IMR-90 (cell line): ENCODE data around the gene ZNF232. TPM values are rescaled to one million over a fixed set of nuclear protein-coding genes. Genes with fewer than 3 reads are reported as not detected.

ENCODE experiments used
- ATAC-seq: fragments of 200-7000 bp; cut with Tn5 transposase; 2 replicates; pipeline ENCODE4 v1.9.1; 2020; ENCODE audit warnings: low read depth, mild to moderate bottlenecking, moderate library complexity
- BruUV-seq: library from RNA; stranded (reverse); fragments of 400-500 nt; replicated peaks from 2 replicates; lab custom pipeline; 2021; lab: Mats Ljungman, UMichigan
- CTCF ChIA-PET: fragments of 300-600 bp; formaldehyde crosslinking; extraction: SDS; loops from one replicate; lab custom pipeline; 2021; ENCODE audit warnings: antibody characterized with exemption; lab: Yijun Ruan, JAX
- POLR2A ChIA-PET: fragments of 300-600 bp; sonication (Branson Sonifier 250); formaldehyde crosslinking; loops from one replicate; lab custom pipeline; 2022; ENCODE audit warnings: antibody characterized with exemption; ENCODE audit not compliant: unreplicated experiment; lab: Charles Lee
- DNase-seq: peaks from one replicate; pipeline ENCODE4 v3.0.0; 2013
- H2AFZ ChIP-seq: replicated peaks from 2 replicates; pipeline ENCODE3; 2013; ENCODE audit warnings: low read length, mild to moderate bottlenecking; ENCODE audit not compliant: poor library complexity
- H2AK5ac ChIP-seq: 2 replicates; pipeline ENCODE4 v1.6.1; 2013; ENCODE audit warnings: low read depth, low read length, inconsistent platforms
- H2AK9ac ChIP-seq: replicated peaks from 2 replicates; pipeline ENCODE3; 2013; ENCODE audit warnings: mild to moderate bottlenecking, low read depth, low read length, moderate library complexity; ENCODE audit not compliant: poor library complexity
- H2BK120ac ChIP-seq: 2 replicates; pipeline ENCODE4 v1.6.1; 2013; ENCODE audit warnings: low read depth, low read length, inconsistent platforms
- H2BK15ac ChIP-seq: 3 replicates; pipeline ENCODE4 v1.6.1; 2013; ENCODE audit warnings: low read depth, low read length, inconsistent platforms
- H2BK20ac ChIP-seq: 2 replicates; pipeline ENCODE4 v1.6.1; 2013; ENCODE audit warnings: low read depth, mild to moderate bottlenecking, inconsistent platforms, low read length, moderate library complexity
- H2BK5ac ChIP-seq: 2 replicates; pipeline ENCODE4 v1.6.1; 2013; ENCODE audit warnings: mild to moderate bottlenecking, low read depth, low read length, inconsistent platforms; ENCODE audit not compliant: poor library complexity, severe bottlenecking
- H3K14ac ChIP-seq: replicated peaks from 2 replicates; pipeline ENCODE4 v1.6.1; 2013; ENCODE audit warnings: low read depth, low read length, inconsistent platforms
- H3K18ac ChIP-seq: 2 replicates; pipeline ENCODE4 v1.6.1; 2013; ENCODE audit warnings: low read depth, low read length, control low read depth
- H3K23ac ChIP-seq: 2 replicates; pipeline ENCODE4 v1.6.1; 2013; ENCODE audit warnings: low read depth, low read length, inconsistent platforms
- H3K27ac ChIP-seq: 2 replicates; pipeline ENCODE4 v1.5.1; 2013; ENCODE audit warnings: mild to moderate bottlenecking, control low read depth, low read length; ENCODE audit not compliant: insufficient read depth
- H3K27me3 ChIP-seq: 2 replicates; pipeline ENCODE4 v1.6.1; 2013; ENCODE audit warnings: low read length; ENCODE audit not compliant: control insufficient read depth, insufficient read depth
- H3K36me3 ChIP-seq: 2 replicates; pipeline ENCODE4 v1.6.1; 2013; ENCODE audit warnings: low read length, mixed read lengths; ENCODE audit not compliant: control insufficient read depth, insufficient read depth
- H3K4ac ChIP-seq: 2 replicates; pipeline ENCODE4 v1.6.1; 2013; ENCODE audit warnings: low read depth, low read length, inconsistent platforms
- H3K4me1 ChIP-seq: 2 replicates; pipeline ENCODE4 v1.6.1; 2013; ENCODE audit warnings: low read length, mixed read lengths; ENCODE audit not compliant: control insufficient read depth, insufficient read depth
- H3K4me2 ChIP-seq: 2 replicates; pipeline ENCODE4 v1.6.1; 2013; ENCODE audit warnings: low read depth, mild to moderate bottlenecking, control low read depth, low read length, moderate library complexity
- H3K4me3 ChIP-seq: 2 replicates; pipeline ENCODE4 v1.5.1; 2013; ENCODE audit warnings: low read depth, mild to moderate bottlenecking, control low read depth, low read length, moderate library complexity; ENCODE audit not compliant: insufficient read depth
- H3K56ac ChIP-seq: 2 replicates; pipeline ENCODE4 v1.6.1; 2013; ENCODE audit warnings: low read length, inconsistent platforms; ENCODE audit not compliant: insufficient read depth; ENCODE audit errors: extremely low read depth
- H3K79me1 ChIP-seq, 2 experiments: 2 replicates each; pipeline ENCODE4 v1.6.1; 2013; ENCODE audit warnings: low read length in 2 of 2, inconsistent platforms in 1 of 2, low read depth in 1 of 2
- H3K9ac ChIP-seq: 2 replicates; pipeline ENCODE4 v1.6.1; 2013; ENCODE audit warnings: low read depth, low read length, control low read depth
- H3K9me1 ChIP-seq: 2 replicates; pipeline ENCODE4 v1.6.1; 2013; ENCODE audit warnings: low read length, inconsistent platforms; ENCODE audit not compliant: insufficient read depth
- H3K9me3 ChIP-seq: 2 replicates; pipeline ENCODE4 v1.6.1; 2013; ENCODE audit warnings: low read length; ENCODE audit not compliant: control insufficient read depth, insufficient read depth
- H4K20me1 ChIP-seq: 2 replicates; pipeline ENCODE4 v1.6.1; 2013; ENCODE audit warnings: low read length, inconsistent platforms; ENCODE audit not compliant: insufficient read depth
- H4K5ac ChIP-seq: 2 replicates; pipeline ENCODE4 v1.6.1; 2013; ENCODE audit warnings: mild to moderate bottlenecking, low read depth, low read length, control low read depth
- H4K8ac ChIP-seq, 2 experiments: 2 replicates each; pipeline ENCODE4 v1.6.1; 2013; ENCODE audit warnings: low read depth in 2 of 2, low read length in 2 of 2, control low read depth in 1 of 2, inconsistent platforms in 1 of 2
- H4K91ac ChIP-seq: 2 replicates; pipeline ENCODE4 v1.6.1; 2013; ENCODE audit warnings: low read depth, low read length, inconsistent platforms; ENCODE audit not compliant: insufficient read depth
- BHLHE40 ChIP-seq: fragments of 150-350 bp; IDR thresholded peaks from 2 replicates; pipeline ENCODE4 v1.6.1; 2016; ENCODE audit warnings: mild to moderate bottlenecking, low read depth, low read length
- CEBPB ChIP-seq: IDR thresholded peaks from 2 replicates; pipeline ENCODE4 v1.6.1; 2012; ENCODE audit warnings: low read depth, low read length, improper control_type of control experiment
- CHD1 ChIP-seq: IDR thresholded peaks from 2 replicates; pipeline ENCODE4 v1.6.1; 2012; ENCODE audit warnings: low read depth, low read length, improper control_type of control experiment
- FOS ChIP-seq: fragments of 150-350 bp; IDR thresholded peaks from 2 replicates; pipeline ENCODE4 v1.6.1; 2016; ENCODE audit warnings: low read depth, low read length
- MAFK ChIP-seq: IDR thresholded peaks from 2 replicates; pipeline ENCODE4 v1.6.1; 2012; ENCODE audit warnings: low read depth, low read length, improper control_type of control experiment
- MAZ ChIP-seq: IDR thresholded peaks from 2 replicates; pipeline ENCODE4 v1.6.1; 2012; ENCODE audit warnings: low read depth, mild to moderate bottlenecking, low read length, improper control_type of control experiment, moderate library complexity, borderline replicate concordance
- MXI1 ChIP-seq: IDR thresholded peaks from 2 replicates; pipeline ENCODE4 v1.6.1; 2012; ENCODE audit warnings: low read depth, mild to moderate bottlenecking, low read length, moderate library complexity, borderline replicate concordance
- NFE2L2 ChIP-seq: fragments of 150-350 bp; IDR thresholded peaks from 2 replicates; pipeline ENCODE4 v1.6.1; 2016; ENCODE audit warnings: low read depth, mild to moderate bottlenecking, low read length
- POLR2A ChIP-seq: IDR thresholded peaks from 2 replicates; pipeline ENCODE4 v1.6.1; 2012; ENCODE audit warnings: mild to moderate bottlenecking, low read depth, low read length
- RAD21 ChIP-seq: IDR thresholded peaks from 2 replicates; pipeline ENCODE4 v1.6.1; 2012; ENCODE audit warnings: low read length, improper control_type of control experiment
- RCOR1 ChIP-seq: IDR thresholded peaks from 2 replicates; pipeline ENCODE4 v1.6.1; 2012; ENCODE audit warnings: mild to moderate bottlenecking, low read length, improper control_type of control experiment; ENCODE audit not compliant: insufficient replicate concordance
- RFX5 ChIP-seq: IDR thresholded peaks from 2 replicates; pipeline ENCODE4 v1.8.0; 2012; ENCODE audit warnings: low read depth, mild to moderate bottlenecking, low read length, moderate library complexity
- SMC3 ChIP-seq: fragments of 150-350 bp; IDR thresholded peaks from 2 replicates; pipeline ENCODE4 v1.6.1; 2016; ENCODE audit warnings: low read depth, mild to moderate bottlenecking, antibody characterized with exemption, low read length, moderate library complexity
- USF2 ChIP-seq: fragments of 150-350 bp; IDR thresholded peaks from 2 replicates; pipeline ENCODE4 v1.6.1; 2017; ENCODE audit warnings: mild to moderate bottlenecking, antibody characterized with exemption, low read length, low read depth
- WGBS, 2 experiments: methylation state at CpG; one replicate each; pipeline versions ENCODE4 v1.1.5 to v1.1.7; 2013; ENCODE audit warnings: missing lambda C conversion rate in 2 of 2; ENCODE audit not compliant: insufficient read length in 1 of 2; ENCODE audit errors: extremely low coverage in 2 of 2; 5-methylcytosine and 5-hydroxymethylcytosine counted together
- dilution Hi-C: fragments of 300-500 bp; cut with HindIII; formaldehyde crosslinking; loops from one replicate; pipeline ENCODE4 v1.14.3; 2018; ENCODE audit warnings: low sequenced_read_pairs; ENCODE audit not compliant: unreplicated experiment
- in situ Hi-C: fragments of 300-500 bp; cut with MboI; formaldehyde crosslinking; loops from 3 replicates; pipeline ENCODE4 v1.14.3; 2019; ENCODE audit warnings: low sequenced_read_pairs, inconsistent platforms, mixed read lengths
- intact Hi-C: fragments of 100-400 bp; cut with micrococcal nuclease; formaldehyde crosslinking; loops from 2 replicates; pipeline ENCODE4 v1.10.0; 2022
- polyA plus RNA-seq, 3 experiments: library from polyadenylated mRNA; depleted of rRNA; stranded (reverse); fragments of >200 nt; gene quantifications; 2 replicates each; pipeline ENCODE4 v1.2.3, GENCODE V29; 2012; ENCODE audit warnings: low replicate concordance in 1 of 3
- total RNA-seq: library from RNA; depleted of rRNA; stranded (reverse); fragments of >200 nt; gene quantifications from 2 replicates; pipeline ENCODE4 v1.2.3, GENCODE V29; 2012
- TF ChIP-seq, protein P1 (sequence below): conservative IDR thresholded peaks from 2 replicates; pipeline ENCODE4 v1.5.1; 2012; ENCODE audit warnings: mild to moderate bottlenecking, low read depth, low read length, improper control_type of control experiment

Gene ZNF232
- total and polyA plus RNA-seq, 2 of the 4 experiments (the other 2 are of a cell fraction): 3.2 to 6.5 TPM

- Histone ChIP-seq H3K4ac (no peak overlapping the region), H3K27me3 (peaks cover 8% of the 10 kb centered on the region; the same call in 1 of the 2 replicates), H3K9me1 (no peaks in the 10 kb centered on the region), H2AK9ac (no peak overlapping the region), H3K9ac (no peak overlapping the region), H3K56ac (no peak overlapping the region), H2BK15ac (no peak overlapping the region), H3K23ac (no peak overlapping the region), H4K91ac (no peak overlapping the region), H2BK5ac (no peak overlapping the region), H4K8ac (no peak overlapping the region), H3K9me3 (peaks cover 84% of the 10 kb centered on the region), H3K79me1 (no peaks in the 10 kb centered on the region), H3K18ac (no peak overlapping the region), H3K14ac (no peak overlapping the region), H3K4me1 (no peaks in the 10 kb centered on the region), H3K36me3 (peaks cover 12% of the 10 kb centered on the region), H2BK120ac (no peak overlapping the region), H3K4me3 (no peak overlapping the region), H2BK20ac (no peak overlapping the region), H2AFZ (no peak overlapping the region), H4K20me1 (no peaks in the 10 kb centered on the region), H2AK5ac (no peak overlapping the region), H3K4me2 (no peak overlapping the region), H3K27ac (no peak overlapping the region), H4K5ac (no peak overlapping the region)
- dilution Hi-C loops: no loop called here
- ChIA-PET CTCF (no interaction called here), POLR2A (no interaction called here)
- ATAC-seq (no peak), DNase-seq (no peak)
- in situ Hi-C loops: no loop called here
- intact Hi-C loops: loop anchor here (10.0 kb wide), 1 partner anchor 92 kb away; no protein-coding TSS in a partner anchor
- WGBS, 2 experiments: no CpG with 5 or more reads among the region's 6 CpGs
- TF ChIP-seq BHLHE40: no peak
- TF ChIP-seq RFX5: no peak
- TF ChIP-seq, protein P1, sequence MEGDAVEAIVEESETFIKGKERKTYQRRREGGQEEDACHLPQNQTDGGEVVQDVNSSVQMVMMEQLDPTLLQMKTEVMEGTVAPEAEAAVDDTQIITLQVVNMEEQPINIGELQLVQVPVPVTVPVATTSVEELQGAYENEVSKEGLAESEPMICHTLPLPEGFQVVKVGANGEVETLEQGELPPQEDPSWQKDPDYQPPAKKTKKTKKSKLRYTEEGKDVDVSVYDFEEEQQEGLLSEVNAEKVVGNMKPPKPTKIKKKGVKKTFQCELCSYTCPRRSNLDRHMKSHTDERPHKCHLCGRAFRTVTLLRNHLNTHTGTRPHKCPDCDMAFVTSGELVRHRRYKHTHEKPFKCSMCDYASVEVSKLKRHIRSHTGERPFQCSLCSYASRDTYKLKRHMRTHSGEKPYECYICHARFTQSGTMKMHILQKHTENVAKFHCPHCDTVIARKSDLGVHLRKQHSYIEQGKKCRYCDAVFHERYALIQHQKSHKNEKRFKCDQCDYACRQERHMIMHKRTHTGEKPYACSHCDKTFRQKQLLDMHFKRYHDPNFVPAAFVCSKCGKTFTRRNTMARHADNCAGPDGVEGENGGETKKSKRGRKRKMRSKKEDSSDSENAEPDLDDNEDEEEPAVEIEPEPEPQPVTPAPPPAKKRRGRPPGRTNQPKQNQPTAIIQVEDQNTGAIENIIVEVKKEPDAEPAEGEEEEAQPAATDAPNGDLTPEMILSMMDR: no peak
- TF ChIP-seq MAFK: no peak
- TF ChIP-seq MAZ: no peak
- TF ChIP-seq RAD21: no peak
- no peak for TF ChIP-seq CEBPB
- no peak for TF ChIP-seq CHD1
- no peak for TF ChIP-seq USF2
- TF ChIP-seq NFE2L2: no peak
- no peak for TF ChIP-seq POLR2A
- TF ChIP-seq SMC3: no peak
- TF ChIP-seq FOS: no peak
- TF ChIP-seq RCOR1: no peak
- no peak for TF ChIP-seq MXI1
- BruUV-seq: no TSS peak
Measured at GRCh38 chr17:5092218-5093010, 19.3 kb downstream of the ZNF232 start.
